ENCODE data around the gene STARD8.

DNA sequence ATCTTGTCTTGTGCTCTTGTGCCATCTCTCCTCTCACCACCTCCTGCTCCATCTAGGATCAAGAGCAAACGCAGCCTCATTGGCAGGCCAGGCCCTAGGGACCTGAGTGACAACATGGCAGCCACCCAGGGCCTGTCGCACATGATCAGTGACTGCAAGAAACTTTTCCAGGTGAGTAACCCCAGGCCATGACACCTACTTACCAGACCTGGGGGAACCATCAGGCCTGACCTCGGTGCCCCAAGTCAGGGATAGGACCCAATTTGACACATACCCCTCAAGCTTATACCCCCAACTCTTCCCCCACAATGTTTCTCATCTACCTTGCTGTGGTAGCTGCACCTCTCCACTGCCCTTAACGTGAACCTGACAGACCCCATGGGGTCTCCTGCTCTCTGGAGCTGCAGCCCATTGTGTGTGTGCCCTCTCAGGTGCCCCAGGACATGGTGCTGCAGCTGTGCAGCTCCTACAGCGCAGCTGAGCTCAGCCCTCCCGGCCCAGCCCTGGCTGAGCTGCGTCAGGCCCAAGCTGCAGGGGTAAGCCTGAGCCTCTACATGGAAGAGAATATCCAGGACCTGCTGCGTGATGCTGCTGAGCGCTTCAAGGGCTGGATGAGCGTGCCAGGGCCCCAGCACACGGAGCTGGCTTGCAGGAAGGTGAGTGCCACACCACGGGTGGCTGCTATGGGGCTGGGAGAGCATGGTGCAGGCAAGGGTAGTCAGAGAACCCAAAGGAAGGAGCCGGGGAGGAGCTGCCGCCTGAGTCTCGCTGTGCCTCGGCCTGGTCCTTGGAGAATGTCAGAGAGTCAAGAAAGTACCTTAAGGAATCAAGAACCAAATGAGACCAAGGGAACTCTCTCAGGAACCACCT is 74.8 kb downstream of the STARD8 start:
- TF ChIP-seq POLR2A (IDR thresholded peaks at IDR 0.05; ENCODE audit: low read length) = no peak
- TF ChIP-seq GATA1 (IDR thresholded peaks at IDR 0.05; ENCODE audit: low read depth, low read length) = no peak

All from erythroblast (primary cell).